ENCODE data around the gene VEGFA. TPM values are rescaled to one million over a fixed set of nuclear protein-coding genes. Genes with fewer than 3 reads are reported as not detected.

Gene VEGFA
- total RNA-seq, 4 donors from 2014 or later = 81.0 to 247 (median 156) TPM

DNA sequence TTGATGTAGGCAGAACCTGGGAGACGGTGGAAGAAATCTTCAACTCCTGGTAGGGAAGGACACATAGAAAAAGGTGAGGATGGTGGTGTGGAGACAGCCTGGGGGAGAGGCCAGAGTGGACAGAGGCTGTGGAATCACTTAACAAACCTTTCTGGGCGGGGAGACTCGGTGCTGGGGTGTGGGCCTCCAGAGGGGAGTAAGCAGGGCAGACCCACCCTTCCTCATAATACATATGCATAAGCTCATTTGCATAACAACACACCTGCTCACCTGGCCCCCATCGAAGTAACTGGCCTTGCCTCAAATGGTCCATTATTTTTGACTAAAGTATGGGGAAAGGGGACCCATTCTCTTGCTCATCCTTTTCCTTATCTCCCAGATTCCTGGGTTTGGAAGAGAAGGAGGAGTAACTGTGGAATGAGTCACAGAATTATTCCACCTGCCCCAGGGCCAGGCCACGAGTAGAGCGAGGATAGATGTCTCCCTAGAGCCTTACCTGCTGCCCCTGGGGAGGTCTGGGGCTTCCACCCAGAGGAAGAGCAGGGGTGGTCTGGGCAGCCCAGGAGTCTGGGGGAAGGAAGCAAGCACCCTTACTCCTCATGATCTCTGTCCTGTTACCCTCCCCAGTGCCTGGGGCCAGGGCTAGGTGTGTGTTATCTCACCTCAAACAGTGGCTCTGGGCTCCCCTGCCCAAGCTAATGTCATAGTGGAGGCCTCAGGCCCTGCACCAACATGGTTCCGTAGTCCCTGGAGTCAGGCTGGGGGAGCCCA lies 10.7 kb upstream of the VEGFA start:
- Histone ChIP-seq H3K27ac (no peak overlapping the region), H3K36me3 (no peaks in the 10 kb centered on the region), H3K4me1 (no peaks in the 10 kb centered on the region), H3K4me3 (no peak overlapping the region), H3K27me3 (no peaks in the 10 kb centered on the region), H3K9me3 (no peaks in the 10 kb centered on the region)
- DNase-seq = no peak
- intact Hi-C loops (cut with DNase I; ENCODE audit: low total_unique reads) = no loop called here
- no peak for TF ChIP-seq POLR2A (IDR thresholded peaks at IDR 0.05)
- TF ChIP-seq, protein P1, sequence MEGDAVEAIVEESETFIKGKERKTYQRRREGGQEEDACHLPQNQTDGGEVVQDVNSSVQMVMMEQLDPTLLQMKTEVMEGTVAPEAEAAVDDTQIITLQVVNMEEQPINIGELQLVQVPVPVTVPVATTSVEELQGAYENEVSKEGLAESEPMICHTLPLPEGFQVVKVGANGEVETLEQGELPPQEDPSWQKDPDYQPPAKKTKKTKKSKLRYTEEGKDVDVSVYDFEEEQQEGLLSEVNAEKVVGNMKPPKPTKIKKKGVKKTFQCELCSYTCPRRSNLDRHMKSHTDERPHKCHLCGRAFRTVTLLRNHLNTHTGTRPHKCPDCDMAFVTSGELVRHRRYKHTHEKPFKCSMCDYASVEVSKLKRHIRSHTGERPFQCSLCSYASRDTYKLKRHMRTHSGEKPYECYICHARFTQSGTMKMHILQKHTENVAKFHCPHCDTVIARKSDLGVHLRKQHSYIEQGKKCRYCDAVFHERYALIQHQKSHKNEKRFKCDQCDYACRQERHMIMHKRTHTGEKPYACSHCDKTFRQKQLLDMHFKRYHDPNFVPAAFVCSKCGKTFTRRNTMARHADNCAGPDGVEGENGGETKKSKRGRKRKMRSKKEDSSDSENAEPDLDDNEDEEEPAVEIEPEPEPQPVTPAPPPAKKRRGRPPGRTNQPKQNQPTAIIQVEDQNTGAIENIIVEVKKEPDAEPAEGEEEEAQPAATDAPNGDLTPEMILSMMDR (IDR thresholded peaks at IDR 0.05) = no peak

DNA sequence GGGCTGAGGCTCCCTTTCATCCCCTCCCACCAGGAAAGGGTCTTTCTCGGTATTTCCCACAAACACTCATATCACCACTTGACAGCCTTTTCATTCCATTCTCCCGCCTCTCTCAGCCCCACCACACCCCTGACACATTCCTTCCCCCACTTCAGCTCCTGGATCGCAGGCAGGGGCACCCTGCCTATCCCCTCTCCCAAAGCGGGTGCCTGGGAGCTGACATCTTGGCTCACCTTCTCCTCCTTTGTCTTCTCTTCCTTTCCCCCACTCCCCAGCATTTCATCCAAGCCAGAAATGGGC lies 10.2 kb upstream of the VEGFA start:
- no peaks in the 10 kb centered on the region for H3K36me3 ChIP-seq
- H3K27ac ChIP-seq = no peak overlapping the region
- no peaks in the 10 kb centered on the region for H3K4me1 ChIP-seq
- no peak overlapping the region for H3K4me3 ChIP-seq
- intact Hi-C loops (cut with DNase I; ENCODE audit: low total_unique reads) = no loop called here
- no peaks in the 10 kb centered on the region for H3K27me3 ChIP-seq
- DNase-seq = no peak
- no peak for TF ChIP-seq POLR2A (IDR thresholded peaks at IDR 0.05)
- TF ChIP-seq, protein P1 (IDR thresholded peaks at IDR 0.05) = no peak
- no peaks in the 10 kb centered on the region for H3K9me3 ChIP-seq

DNA sequence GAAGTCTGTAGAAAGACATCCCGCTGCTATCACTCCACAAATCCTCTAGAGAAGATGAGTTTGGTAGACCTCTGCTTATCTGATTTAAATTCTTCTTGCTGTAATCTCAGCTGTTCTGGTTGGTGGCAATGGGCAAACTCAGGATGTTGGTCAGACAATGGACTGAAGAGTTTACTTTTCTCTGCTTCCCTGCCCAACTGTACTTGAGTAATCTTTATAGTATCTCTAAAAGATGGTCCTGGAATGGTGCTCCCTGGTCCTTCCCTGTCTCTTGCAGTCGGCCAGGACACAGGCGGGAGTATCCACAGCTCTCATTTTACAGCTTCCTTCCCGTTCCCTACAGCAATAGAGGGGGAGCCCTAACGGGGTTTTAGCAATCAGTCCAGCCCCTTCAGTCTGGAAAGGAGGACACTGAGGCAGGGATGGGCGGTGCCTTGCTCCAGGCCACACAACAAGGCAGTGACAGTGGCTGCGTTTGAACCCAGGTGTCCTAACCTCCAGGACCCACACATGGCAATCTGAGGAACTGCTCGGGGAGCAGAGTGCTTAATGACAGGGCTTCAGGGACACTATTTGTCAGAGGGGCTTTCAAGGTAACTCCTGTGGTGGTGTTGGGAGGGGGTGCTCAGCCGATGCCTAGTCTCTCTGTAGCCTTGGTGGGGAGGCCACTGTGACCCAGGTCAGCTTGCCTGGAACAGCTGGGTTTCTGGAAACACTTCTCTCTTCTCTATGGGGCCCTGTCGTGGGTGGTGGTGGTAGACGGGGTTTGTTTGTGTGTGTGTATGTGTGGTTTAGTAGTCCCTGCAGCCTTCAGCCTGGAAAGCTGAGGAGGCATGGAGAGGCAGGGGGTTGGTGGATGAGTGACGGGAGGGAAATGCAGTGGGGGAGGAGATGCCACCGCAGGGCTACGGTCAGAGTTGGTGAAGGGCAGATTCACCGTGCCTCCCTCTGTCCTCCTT lies 9.5 kb upstream of the VEGFA start:
- H3K4me1 ChIP-seq = no peaks in the 10 kb centered on the region
- no peak for DNase-seq
- no peak overlapping the region for H3K27ac ChIP-seq
- no peaks in the 10 kb centered on the region for H3K36me3 ChIP-seq
- intact Hi-C loops (cut with DNase I; ENCODE audit: low total_unique reads) = no loop called here
- no peak overlapping the region for H3K4me3 ChIP-seq
- H3K27me3 ChIP-seq = no peaks in the 10 kb centered on the region
- no peak for TF ChIP-seq POLR2A (IDR thresholded peaks at IDR 0.05)
- TF ChIP-seq, protein P1 (IDR thresholded peaks at IDR 0.05) = no peak
- no peaks in the 10 kb centered on the region for H3K9me3 ChIP-seq

DNA sequence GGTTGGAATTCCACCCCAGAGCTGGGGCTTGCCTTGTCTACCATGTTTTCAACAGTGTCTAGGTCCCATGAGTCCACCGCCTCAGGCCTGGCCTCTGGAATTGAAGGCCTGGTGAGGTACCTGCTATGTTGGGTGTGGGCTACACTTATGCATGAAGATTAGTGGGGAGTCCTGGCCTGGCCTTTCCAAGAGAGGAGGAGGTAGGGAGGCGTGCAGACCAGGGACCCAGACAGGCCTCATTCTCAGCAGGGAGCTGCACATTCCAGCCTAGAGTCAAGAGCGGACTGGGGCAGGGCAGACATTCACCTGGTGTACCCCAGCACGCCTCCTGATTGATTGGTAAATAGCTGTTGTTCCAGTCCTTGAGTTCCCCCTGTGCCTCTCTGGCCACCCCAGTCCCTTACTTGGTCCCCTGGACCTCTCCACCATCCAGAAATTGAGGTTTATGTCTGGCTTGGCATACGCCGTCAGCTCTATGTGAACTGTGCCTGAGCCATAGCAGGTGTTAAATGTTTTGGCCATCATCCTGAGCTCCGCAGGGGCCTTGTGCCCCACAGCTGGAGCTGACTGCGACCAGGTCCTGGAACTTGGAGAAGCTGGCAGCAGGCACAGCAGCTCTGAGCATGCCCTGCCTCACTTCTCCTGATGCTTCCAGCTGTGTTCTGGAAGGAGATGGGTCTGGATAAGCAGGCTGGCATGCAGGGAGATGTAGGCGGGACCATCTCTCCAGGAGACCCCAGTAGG lies 8.2 kb upstream of the VEGFA start:
- H3K27ac ChIP-seq = no peak overlapping the region
- no peak overlapping the region for H3K4me3 ChIP-seq
- no peaks in the 10 kb centered on the region for H3K9me3 ChIP-seq
- intact Hi-C loops (cut with DNase I; ENCODE audit: low total_unique reads) = no loop called here
- no peaks in the 10 kb centered on the region for H3K36me3 ChIP-seq
- no peaks in the 10 kb centered on the region for H3K27me3 ChIP-seq
- H3K4me1 ChIP-seq = no peaks in the 10 kb centered on the region
- TF ChIP-seq, protein P1 (IDR thresholded peaks at IDR 0.05) = no peak
- no peak for TF ChIP-seq POLR2A (IDR thresholded peaks at IDR 0.05)
- no peak for DNase-seq
